A673 (cell line): ENCODE measurements around the gene TMEM178B.

Experiments used
- CTCF ChIP-seq: fragments of 300-800, 200-600 bp; sonication (generic); conservative IDR thresholded peaks from 2 replicates; pipeline ENCODE4 v1.5.1; 2017; ENCODE audit warnings: low read depth, mild to moderate bottlenecking, antibody characterized with exemption, low read length, moderate library complexity, mixed read lengths
- EZH2 ChIP-seq: fragments of 200-600 bp; sonication (generic); IDR thresholded peaks from 2 replicates; pipeline ENCODE4 v1.6.1; 2017; ENCODE audit warnings: borderline replicate concordance, low read depth, mild to moderate bottlenecking, mixed read lengths, antibody characterized with exemption, low read length; ENCODE audit not compliant: poor library complexity, severe bottlenecking

- TF ChIP-seq EZH2 (no peak), CTCF (no peak)
These were observed 5.4 kb downstream of the TMEM178B start for GRCh38 chr7:141079219-141079618.
